ENCODE data around the gene CORO2B. TPM values are rescaled to one million over a fixed set of nuclear protein-coding genes. Genes with fewer than 3 reads are reported as not detected.
A peak's percentile ranks its signal among the peaks of the same experiment; 100 is the strongest.
"Not testable (repeated sequence)": the region's sequence is repeated elsewhere in the genome, so short reads cannot be mapped to it uniquely, and the experiment has no call there.

The CORO2B gene
- total RNA-seq, 1 experiment from 2014 or later = 2.5 TPM

DNA sequence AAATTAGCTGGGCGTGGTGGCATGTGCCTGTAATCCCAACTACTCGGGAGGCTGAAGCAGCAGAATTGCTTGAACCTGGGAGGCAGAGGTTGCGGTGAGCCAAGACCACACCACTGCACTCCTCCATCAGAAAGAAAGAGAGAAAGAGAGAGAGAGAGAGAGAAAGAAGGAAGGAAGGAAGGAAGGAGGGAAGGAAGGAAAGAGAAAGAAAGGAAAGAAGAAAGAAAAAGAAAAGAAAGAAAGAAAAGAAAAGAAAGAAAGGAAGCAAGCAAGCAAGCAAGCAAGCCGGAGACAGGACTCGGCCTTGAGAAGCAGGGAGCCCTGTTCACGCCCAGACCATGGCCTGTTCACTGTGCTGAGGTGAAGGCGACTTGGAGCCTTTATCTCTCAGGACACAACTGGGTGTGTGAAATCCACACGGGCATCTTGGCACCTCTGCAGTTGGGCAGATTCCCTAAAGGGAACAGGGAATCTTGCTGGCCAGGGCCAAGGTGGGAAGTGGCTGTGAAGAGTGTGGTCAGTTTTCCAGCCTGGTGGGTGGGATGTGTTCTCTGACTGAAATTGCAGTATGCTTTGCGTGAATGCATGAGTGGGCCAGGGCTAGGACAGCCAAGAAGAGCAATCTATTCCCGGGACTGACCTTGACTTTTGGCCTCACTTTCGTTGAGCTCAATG lies 90.3 kb downstream of the CORO2B start:
- no peak for DNase-seq (ENCODE audit: low read depth)

DNA sequence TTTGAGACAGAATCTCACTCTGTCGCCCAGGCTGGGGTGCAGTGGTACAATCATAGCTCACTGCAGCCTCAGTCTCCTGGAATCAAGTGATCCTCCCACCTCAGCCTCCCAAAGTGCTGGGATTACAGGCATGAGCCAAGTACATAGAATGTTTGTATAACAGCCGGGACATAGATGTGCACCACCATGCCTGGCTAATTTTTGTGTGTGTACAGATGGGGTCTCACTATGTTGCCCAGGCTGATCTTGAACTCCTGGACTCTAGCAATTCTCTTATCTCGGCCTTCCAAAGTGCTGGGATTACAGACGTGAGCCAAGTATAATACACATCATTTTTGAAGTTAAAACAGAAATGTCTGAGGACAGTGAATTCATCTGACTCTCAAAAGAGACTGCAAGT lies 93.5 kb downstream of the CORO2B start:
- no peak for DNase-seq (ENCODE audit: low read depth)

DNA sequence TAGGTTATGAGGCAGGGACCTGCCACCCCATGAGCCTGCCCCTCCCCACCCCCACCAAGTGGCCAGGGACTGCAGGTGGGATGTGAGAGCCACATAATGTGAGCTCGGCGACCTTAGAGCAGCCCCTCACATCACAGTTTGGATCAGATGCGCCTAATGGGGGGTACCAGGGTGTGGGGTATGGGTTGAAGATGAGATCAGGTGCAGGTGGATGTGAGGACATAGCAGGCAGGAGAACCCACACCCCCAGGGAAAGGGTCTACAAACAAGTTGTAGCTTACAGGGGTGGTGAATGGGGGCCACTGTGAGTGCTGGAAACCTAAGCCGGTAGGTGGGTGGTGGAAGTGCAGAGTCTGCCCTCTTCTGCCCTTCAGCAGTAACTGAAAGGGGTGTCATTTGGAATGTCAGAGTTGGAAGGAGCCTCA lies 94.0 kb downstream of the CORO2B start:
- DNase-seq (ENCODE audit: low read depth) = no peak

DNA sequence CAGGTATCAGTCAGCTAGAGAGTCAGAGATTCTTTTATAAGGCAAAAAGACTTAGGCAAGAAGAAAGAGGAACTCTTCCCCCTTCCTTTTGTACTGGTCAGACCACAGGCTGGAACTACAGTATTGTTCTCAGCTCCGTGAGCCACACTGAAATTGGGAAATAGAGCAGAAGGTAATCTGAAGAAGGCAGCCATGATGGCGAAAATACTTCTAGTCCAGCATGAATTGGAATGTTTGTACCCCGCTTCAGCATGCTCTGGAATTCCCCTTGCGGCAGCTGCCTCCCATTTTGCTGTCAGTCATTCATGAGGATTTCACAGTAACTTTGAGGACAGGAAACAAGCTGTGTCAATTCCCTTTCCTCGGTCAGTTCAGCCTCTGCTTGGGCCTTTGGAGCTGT lies 96.2 kb downstream of the CORO2B start:
- DNase-seq (ENCODE audit: low read depth) = peak; percentile 54

DNA sequence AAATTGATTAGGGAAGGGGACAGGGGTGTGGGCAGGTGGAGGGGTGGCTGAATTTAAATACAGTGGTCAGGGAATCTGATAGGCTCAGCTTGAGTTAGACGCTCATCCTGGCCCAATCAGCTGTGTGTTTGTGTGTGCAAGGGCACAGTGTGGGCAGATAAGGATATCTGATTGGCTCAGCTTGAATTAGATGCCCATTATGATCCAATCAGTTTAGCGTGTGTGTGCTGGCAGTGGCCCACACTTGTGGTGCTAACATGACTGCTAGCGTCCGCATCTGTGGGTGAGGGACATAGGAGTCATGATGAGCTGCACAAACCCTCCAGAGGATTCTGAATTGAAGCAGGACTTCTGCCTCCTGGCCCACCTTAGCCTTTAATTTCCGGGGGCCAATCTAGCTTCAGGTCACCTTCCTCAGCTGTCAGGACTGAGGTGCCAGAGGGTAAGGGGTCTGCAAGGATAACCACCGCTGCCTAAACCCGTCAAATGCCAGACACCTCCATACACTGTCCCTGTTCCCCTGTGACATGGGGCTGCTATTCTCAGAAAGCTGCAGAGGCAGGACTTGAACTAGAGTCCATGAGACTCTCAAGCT lies 97.3 kb downstream of the CORO2B start:
- no peak for DNase-seq (ENCODE audit: low read depth)

DNA sequence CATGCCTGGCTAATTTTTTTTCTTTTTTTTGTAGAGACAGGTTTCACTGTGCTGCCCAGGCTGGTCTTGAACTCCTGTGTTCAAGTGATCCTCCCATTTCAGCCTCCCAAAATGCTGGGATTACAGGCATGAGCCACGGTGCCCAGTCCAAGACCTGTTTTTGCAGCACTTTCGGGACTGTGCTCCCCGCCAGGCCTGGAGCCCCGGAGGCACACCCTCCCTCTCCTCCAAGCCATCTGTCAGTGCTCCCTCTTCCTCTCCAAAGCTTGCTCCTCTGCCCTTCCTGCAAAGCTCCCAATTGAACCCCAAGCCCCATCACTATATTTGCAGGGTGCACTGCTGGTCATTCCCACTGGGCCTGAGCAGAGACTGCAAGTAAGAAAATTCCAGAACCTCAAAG lies 98.1 kb downstream of the CORO2B start:
- no peak for DNase-seq (ENCODE audit: low read depth)

DNA sequence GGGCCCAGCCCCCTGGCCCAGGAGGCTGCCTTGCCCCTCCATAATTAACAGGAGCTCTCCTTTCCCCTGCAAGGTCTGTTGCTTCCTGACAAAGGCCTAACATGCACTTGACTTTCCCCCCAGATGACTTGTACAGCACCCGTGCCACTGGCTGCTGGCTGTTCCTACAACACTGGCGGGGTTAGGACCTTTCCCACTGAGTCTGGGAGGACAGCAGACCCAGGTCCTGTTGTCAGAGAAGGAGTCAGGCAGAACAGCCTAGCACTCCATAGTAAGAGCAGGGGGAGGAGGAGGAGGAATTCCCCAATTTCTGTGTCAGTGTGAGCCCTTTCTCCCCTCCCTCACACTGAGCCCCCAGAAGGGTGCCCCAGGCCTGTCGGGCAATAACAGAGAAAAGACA lies 99.2 kb downstream of the CORO2B start:
- no peak for DNase-seq (ENCODE audit: low read depth)

DNA sequence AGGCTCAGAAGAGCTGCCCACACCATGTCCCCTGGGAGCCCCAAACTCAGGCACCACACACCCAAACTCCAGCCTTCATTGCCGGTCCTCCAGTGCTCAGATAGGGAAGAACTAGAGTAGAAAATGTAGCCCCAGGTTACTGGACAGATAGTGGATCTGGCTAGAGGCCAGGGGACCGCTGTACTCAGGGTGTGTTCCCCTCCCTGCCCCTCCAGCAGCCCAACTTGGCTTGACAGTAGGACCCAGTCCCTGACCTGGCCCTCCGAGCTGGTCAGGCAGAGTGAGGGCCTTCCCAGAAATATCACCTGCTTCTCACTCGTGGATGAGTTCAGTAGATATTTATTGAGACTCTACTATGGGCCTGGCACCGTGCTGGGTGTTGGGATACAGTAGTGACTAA lies 100.0 kb downstream of the CORO2B start:
- DNase-seq (ENCODE audit: low read depth) = no peak

DNA sequence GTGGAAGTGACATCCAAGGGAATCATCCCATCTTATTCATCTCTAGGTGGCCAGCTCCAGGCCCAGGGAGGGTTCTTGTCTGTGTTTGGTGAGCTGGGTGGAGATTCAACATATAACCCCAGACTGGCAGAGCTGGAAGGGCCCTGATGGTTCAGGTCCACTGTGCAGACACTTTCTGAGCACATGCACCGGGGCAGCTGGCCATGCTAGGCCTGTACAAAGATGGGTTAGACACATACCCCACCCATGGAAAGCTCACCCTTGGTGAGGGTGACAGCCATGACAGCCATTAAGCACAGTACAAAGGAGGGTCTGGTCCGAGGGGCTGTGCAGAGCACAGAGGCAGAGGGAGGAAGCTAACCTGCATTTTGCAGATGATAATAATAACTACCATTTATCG lies 100.4 kb downstream of the CORO2B start:
- DNase-seq (ENCODE audit: low read depth) = no peak

DNA sequence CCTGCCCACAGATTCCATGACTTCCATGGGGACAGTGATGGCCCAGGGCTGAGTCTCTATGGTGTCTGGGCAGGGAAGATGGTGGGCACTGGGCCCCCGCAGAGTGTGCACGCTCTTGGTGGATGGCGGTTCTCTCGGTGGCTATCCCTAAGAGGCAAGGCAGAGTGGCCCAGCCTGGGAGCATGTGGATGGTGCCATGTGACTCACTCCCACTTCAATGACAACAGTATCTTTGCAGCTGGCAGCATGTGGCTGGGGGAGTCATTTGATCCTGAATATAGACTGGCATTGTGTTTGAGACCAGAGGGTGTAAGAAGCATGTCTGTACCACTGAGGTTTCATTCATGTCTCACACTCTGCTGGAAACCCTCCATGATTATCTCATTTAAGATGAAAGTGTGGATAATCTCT lies 101.2 kb downstream of the CORO2B start:
- no peak for DNase-seq (ENCODE audit: low read depth)

DNA sequence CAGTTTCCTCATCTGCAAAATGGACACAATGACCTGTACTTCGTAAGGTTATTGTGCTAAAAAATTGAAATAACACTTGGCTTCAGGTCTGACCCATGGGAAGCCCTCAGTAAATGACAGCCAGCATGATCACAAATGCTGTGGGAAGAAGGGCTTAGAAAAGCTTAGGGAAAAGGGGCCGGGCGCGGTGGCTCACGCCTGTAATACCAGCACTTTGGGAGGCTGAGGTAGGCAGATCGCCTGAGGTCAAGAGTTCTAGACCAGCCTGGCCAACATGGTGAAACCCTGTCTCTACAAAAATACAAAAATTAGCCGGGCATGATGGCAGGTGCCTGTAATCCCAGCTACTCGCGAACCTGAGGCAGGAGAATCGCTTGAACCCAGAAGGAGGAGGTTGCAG lies 102.0 kb downstream of the CORO2B start:
- not testable (repeated sequence) for DNase-seq (ENCODE audit: low read depth)

DNA sequence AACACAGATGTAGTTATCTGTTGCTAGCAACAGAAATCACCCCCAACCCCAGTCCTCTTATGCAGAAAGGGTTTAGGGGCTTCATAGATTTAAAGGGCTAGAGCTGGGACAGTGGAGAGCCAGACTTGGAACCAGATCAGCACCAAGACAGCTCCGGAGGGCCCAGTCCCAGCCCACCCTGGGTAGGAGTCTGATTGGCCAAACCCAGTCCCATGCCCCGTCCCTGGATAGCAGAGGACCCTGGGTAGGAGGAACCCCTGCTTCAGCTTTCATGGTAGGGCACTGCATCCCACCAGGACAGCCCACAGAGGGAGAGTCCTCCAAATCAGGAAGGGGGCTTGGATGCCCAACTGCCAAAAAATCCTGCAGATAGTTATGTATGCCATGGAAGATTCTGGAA lies 103.0 kb downstream of the CORO2B start:
- DNase-seq (ENCODE audit: low read depth) = no peak

DNA sequence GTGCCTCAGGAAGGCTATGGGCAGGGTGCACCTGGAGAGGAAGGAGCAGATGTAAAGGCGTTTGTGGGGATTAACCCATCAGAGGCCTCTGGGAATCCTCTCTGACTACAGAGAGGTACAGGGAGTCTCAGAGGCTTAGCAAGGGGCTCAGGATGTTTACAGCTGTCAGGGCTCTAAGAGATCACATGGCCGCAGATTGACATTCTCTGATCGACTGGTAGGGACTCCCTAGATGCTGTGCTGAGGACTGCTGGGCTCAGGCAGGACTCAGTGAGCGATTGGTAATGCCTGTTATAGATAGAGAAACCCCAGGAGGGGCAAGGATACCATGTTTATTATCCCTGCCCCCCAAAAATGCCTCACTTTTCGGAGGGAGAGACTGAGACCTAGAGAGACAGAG lies 103.5 kb downstream of the CORO2B start:
- no peak for DNase-seq (ENCODE audit: low read depth)

DNA sequence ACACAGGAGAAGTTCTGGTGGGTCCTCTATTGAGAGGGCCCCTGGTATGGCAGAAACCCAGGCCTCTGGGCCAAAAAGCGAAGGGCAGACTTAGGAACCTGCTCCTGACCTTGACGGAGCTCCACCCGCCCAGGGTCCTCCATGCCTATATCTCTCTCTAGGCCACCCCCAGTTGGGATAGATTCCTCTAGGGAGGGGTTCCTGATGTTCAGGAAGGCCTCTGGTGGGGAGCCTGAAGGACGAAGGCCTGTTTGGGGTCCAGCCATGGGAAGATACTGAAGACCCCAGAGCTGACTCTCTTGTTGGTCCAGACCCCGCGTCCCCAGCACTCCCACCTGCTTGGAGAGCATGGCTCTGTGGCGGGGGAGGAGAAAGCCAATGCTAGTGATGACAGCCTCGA lies 104.2 kb downstream of the CORO2B start:
- no peak for DNase-seq (ENCODE audit: low read depth)

DNA sequence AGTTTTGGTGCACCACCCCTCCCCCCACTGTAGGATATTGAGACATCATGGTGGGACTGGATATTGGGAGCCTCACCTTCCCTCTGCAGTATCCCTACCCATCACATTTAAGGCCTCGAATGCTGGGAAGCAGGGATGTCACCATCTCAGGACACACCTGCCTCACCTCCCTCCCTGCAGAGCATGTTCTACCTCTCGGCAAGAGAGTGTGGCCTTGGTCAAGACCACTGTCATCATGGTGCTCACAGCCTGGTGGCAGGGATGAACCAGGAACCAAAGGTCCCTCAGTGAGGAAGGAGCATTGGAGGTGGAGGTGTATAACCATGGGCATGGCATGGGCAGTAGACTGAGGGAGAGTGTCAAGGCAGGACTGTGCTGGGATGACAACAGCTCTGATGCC lies 104.8 kb downstream of the CORO2B start:
- DNase-seq (ENCODE audit: low read depth) = no peak

DNA sequence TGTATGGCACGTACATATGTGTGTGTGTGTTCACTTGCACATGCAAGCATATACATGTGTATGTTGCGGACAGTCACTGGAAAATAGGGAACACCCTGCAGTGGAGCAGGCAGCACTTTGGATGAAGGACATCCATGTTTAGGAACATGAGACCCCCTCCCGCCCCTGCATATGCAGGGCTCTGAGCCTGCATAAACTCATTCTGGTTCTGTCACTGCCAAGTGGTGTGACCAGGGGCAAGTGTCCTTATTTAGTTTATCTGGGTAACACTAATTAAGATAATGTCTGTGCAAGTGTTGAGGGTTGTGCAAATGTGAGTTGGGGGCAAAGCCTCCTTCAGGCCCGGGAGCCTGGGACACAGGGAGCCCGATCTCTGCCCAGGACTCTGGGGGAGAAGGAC lies 105.7 kb downstream of the CORO2B start:
- no peak for DNase-seq (ENCODE audit: low read depth)

DNA sequence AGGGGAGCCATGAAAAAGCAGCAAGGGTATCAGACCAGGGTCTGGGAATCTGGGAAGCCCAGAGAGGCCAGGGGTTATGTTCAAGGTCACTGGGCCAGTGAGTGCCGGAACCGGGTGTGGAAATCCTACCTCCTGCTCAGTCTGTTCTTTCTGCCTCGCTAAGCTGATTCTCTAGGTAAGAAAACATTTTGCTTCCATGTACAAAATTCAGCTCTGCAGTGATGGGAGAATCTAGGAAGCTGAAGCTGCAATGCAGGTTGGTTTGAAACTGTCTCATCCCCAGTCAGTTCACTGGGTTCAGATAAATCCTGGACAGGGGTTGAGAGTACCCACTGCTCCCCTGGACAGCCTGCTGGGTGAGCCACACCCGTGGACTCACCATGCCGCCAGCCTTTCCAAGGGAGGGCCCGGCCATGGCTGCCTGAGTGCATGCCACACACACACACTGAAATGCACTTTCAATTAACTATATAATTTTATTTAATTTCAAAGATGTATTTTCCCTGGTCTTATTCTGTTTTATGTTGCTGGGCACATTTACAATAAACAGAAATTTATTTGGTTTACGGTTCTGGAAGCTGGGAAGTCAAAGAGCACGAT lies 108.4 kb downstream of the CORO2B start:
- DNase-seq (ENCODE audit: low read depth) = no peak

DNA sequence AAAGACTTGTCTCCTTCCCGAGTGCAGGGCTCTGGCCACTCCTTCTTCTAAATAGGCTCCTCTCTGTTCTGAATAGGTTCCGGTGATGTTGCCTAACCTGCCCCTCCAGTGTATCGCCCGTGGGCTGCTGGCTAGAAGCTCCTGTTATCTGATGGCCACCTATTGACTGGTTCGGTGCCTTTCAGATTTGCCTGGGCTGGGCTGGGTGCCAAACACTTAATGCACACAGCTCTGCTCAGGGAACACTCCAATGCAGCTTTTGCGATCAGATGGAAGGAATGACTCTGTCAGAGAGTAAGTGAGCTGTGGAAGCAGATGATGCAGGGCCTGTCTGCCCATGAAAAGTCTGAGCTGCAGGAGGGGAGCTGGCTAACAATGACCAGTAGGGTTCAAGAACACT lies 112.9 kb downstream of the CORO2B start:
- no peak for DNase-seq (ENCODE audit: low read depth)

DNA sequence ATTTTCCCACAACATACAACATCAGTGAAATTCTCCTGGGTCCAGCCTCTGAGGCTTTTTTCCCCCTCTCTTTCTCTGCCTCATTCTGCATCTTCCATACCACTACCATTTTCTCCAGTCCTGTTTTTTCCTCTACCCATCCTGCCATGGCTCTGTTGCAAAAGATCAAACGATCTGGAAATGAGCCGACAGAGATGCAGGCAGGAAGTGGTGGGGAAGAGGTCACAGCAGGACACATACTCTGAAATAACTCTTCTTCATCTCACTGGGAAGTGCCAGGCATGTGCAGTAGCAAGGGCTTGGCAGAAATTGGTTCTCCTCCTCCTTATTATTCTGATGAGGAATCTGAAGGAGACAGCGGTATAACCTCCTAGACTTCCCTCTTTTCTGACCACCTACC lies 114.3 kb downstream of the CORO2B start:
- DNase-seq (ENCODE audit: low read depth) = no peak

DNA sequence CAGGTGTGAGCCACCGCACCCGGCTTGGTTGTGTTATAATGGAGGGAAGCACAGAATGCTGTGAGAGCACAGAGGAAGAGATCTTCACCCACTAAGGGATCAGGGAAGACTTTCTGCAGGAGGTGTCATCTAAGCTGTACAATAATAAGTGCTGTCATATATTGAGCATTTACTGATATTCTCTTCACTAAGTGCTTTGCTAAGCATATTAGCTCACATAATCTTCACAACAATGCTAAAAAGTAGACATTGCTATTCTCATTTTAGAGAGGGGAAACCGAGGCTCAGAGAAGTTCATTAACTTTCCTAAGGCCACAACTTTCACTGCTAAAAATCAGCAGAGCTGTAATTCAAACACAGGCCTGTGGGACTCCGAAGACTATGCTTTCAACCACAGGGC lies 115.3 kb downstream of the CORO2B start:
- DNase-seq (ENCODE audit: low read depth) = no peak

DNA sequence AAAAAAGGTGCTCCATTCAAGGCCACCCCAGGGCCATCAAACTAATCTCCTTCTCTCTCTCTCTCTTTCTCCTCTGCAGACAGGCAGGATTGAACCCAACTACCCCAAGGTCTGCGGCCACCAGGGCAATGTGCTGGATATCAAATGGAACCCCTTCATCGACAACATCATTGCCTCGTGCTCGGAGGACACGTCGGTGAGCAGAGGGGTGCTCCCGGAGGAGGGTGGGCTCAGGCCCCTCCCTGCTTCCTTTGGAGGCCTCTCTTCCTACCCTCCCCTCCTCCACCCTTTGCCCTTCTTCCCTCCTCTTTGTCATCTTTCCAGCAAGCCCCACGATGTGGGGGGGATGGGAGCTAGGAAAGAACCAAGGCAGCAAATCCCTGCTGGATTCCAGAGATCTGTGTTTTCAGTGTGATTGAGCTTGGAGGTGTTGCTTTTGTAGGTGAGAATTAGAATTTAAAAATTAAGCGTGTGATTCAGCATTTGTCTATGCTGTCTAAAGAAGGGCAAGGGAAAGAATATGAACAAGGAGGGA lies 116.3 kb downstream of the CORO2B start:
- no peak for DNase-seq (ENCODE audit: low read depth)

DNA sequence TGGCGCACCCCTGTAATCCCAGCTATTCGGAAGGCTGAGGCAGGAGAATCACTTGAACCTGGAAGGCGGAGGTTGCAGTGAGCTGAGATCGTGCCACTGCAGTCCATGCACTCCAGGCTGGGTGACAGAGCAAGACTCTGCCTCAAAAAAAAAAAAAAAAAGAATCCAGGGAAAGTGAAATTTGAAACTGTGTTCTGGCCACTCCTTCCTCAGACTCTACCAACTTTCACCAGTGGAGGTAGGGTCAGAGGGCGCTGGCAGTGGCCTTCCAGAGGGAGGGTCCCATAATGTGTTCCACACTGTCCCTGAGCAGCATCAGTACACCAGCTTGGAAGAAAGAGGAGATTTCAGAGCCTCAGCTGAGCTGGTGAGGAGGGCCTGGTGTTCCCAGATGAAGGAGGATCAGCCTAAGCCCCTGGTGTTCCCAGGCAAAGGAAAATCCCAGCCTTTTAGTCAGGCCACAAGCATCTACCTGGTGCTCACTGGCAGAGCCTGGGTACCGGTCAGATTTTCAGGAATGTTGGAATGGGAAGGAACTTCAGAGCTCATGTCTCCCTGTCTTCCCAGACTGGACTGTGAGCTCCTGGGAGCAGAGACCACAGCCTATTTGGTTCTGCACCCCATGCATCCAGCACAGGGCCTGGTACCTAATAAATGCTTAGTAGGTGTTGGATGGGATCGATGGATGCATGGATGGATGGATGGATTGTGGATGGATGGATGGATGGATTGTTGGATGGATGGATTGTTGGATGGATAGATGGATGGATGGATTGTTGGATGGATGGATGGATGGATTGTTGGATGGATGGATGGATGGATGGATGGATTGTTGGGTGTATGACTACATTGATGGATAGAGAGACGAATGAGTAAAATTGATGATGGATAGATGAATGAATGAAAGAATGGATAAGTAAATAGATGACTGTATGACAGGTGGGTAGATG lies 117.9 kb downstream of the CORO2B start:
- no peak for DNase-seq (ENCODE audit: low read depth)

All from Daoy (cell line).